ENCODE measurements around the gene GLYR1. TPM values are rescaled to one million over a fixed set of nuclear protein-coding genes. Genes with fewer than 3 reads are reported as not detected.

GLYR1 gene
- total RNA-seq, 2 donors from 2014 or later = 57.4 to 60.8 TPM

- DNase-seq (ENCODE audit: low spot score) = no peak
- intact Hi-C loops (cut with DNase I) = no loop called here
- Histone ChIP-seq H3K4me1 (replicated peaks) (peaks cover 3% of the 10 kb centered on the region), H3K9me3 (no peaks in the 10 kb centered on the region), H3K27ac (no peak overlapping the region), H3K36me3 (peaks cover 4% of the 10 kb centered on the region in 2 donors), H3K27me3 (replicated peaks; ENCODE audit: insufficient read depth) (no peaks in the 10 kb centered on the region), H3K4me3 (no peak overlapping the region)
- 48% methylated on average over 1 of the region's 1 CpG for WGBS
- TF ChIP-seq POLR2A (IDR thresholded peaks at IDR 0.05) (no peak), CTCF (IDR thresholded peaks at IDR 0.05) (no peak), POLR2AphosphoS5 (IDR thresholded peaks at IDR 0.05) (no peak)
Observed at GRCh38 chr16:4852221-4852872, 5.3 kb upstream of the GLYR1 start.

- intact Hi-C loops (cut with DNase I) = no loop called here
- H3K4me1 ChIP-seq (replicated peaks) = peaks cover 9% of the 10 kb centered on the region
- no peaks in the 10 kb centered on the region for H3K9me3 ChIP-seq
- 44% methylated on average over 3 of the region's 3 CpGs for WGBS
- H3K27me3 ChIP-seq (replicated peaks; ENCODE audit: insufficient read depth) = no peaks in the 10 kb centered on the region
- no peak for TF ChIP-seq CTCF (IDR thresholded peaks at IDR 0.05)
- no peak for TF ChIP-seq POLR2AphosphoS5 (IDR thresholded peaks at IDR 0.05)
- no peak for TF ChIP-seq POLR2A (IDR thresholded peaks at IDR 0.05)
- no peak for DNase-seq (ENCODE audit: low spot score)
- H3K4me3 ChIP-seq = no peak overlapping the region
- H3K27ac ChIP-seq = no peak overlapping the region
- peaks cover 4% of the 10 kb centered on the region in 2 donors for H3K36me3 ChIP-seq
Observed at GRCh38 chr16:4850211-4850610, 3.1 kb upstream of the GLYR1 start.

- peak overlapping the region; percentile 94 to 98 for H3K4me3 ChIP-seq
- H3K36me3 ChIP-seq = peaks cover 3 to 6% of the 10 kb centered on the region in 2 donors
- intact Hi-C loops (cut with DNase I) = loop anchor here (5.0 to 10.0 kb wide), 2 partner anchors 109 to 113 kb away; partner anchors contain the start of genes ANKS3, DNAAF8 and SEC14L5
- H3K27me3 ChIP-seq (replicated peaks; ENCODE audit: insufficient read depth) = no peaks in the 10 kb centered on the region
- WGBS = under 1% methylated on average over 67 of the region's 83 CpGs
- H3K9me3 ChIP-seq = no peaks in the 10 kb centered on the region
- peak overlapping the region; percentile 91 to 96 for H3K27ac ChIP-seq
- H3K4me1 ChIP-seq (replicated peaks) = peaks cover 13% of the 10 kb centered on the region
- TF ChIP-seq POLR2AphosphoS5 (IDR thresholded peaks at IDR 0.05) (no peak), CTCF (IDR thresholded peaks at IDR 0.05) (peak in 1 of 4 experiments; percentile 6), POLR2A (IDR thresholded peaks at IDR 0.05) (no peak)
- DNase-seq (ENCODE audit: low spot score) = peak; percentile 53
Observed at GRCh38 chr16:4847774-4848587, 893 bp upstream of the GLYR1 start.

GRCh38 chr16:4846503-4846900, 586 bp downstream of the GLYR1 start:
- peak; percentile 43 for DNase-seq (ENCODE audit: low spot score)
- Histone ChIP-seq H3K9me3 (no peaks in the 10 kb centered on the region), H3K4me1 (replicated peaks) (peaks cover 13% of the 10 kb centered on the region), H3K4me3 (peak overlapping the region; percentile 94 to 98), H3K27me3 (replicated peaks; ENCODE audit: insufficient read depth) (no peaks in the 10 kb centered on the region), H3K36me3 (peaks cover 6 to 12% of the 10 kb centered on the region in 2 donors), H3K27ac (peak overlapping the region; percentile 91 to 96)
- under 1% methylated on average over 18 of the region's 27 CpGs for WGBS
- peak; percentile 39 for TF ChIP-seq POLR2A (IDR thresholded peaks at IDR 0.05)
- TF ChIP-seq POLR2AphosphoS5 (IDR thresholded peaks at IDR 0.05) = peak; percentile 46
- no peak for TF ChIP-seq CTCF (IDR thresholded peaks at IDR 0.05)
- intact Hi-C loops (cut with DNase I) = loop anchor here (5.0 to 10.0 kb wide), 2 partner anchors 111 to 112 kb away; partner anchors contain the start of genes ANKS3, DNAAF8 and SEC14L5
